Skeletal muscle tissue (tissue), 4 donors: ENCODE results near the gene GLDC. TPM values are rescaled to one million over a fixed set of nuclear protein-coding genes. Genes with fewer than 3 reads are reported as not detected.

ENCODE experiments used
- H3K27ac ChIP-seq: one replicate; pipeline ENCODE4 v1.7.0; 2013; ENCODE audit warnings: mild to moderate bottlenecking, low read depth, low read length, inconsistent platforms
- H3K27me3 ChIP-seq, 3 donors: one replicate each; pipeline ENCODE4 v1.7.0; 2013; ENCODE audit warnings: low read length in 3 of 3; ENCODE audit not compliant: control insufficient read depth in 3 of 3, insufficient read depth in 3 of 3
- H3K36me3 ChIP-seq, 3 donors: one replicate each; pipeline ENCODE4 v1.7.0; 2013; ENCODE audit warnings: low read length in 3 of 3; ENCODE audit not compliant: control insufficient read depth in 3 of 3, insufficient read depth in 3 of 3
- H3K4me1 ChIP-seq, 3 donors: one replicate each; pipeline ENCODE4 v1.7.0; 2013; ENCODE audit warnings: low read length in 3 of 3, mild to moderate bottlenecking in 3 of 3; ENCODE audit not compliant: control insufficient read depth in 3 of 3, insufficient read depth in 3 of 3
- H3K4me3 ChIP-seq, 3 donors: one replicate each; pipeline ENCODE4 v1.7.0; 2013; ENCODE audit warnings: low read length in 3 of 3
- H3K9ac ChIP-seq, 3 donors: one replicate each; pipeline ENCODE4 v1.7.0; 2013; ENCODE audit warnings: low read length in 3 of 3, mild to moderate bottlenecking in 3 of 3, moderate library complexity in 2 of 3, low read depth in 1 of 3
- H3K9me3 ChIP-seq, 3 donors: one replicate each; pipeline ENCODE4 v1.7.0; 2013; ENCODE audit warnings: low read length in 3 of 3; ENCODE audit not compliant: control insufficient read depth in 3 of 3
- total RNA-seq: library from RNA; depleted of rRNA; stranded (reverse); fragments of >200 nt; gene quantifications from one replicate; pipeline ENCODE4 v1.2.3, GENCODE V29; 2014
- donor health status: Osteomylitis.

The GLDC gene
- total RNA-seq, 1 donor from 2014 or later: under 0.01 TPM

DNA sequence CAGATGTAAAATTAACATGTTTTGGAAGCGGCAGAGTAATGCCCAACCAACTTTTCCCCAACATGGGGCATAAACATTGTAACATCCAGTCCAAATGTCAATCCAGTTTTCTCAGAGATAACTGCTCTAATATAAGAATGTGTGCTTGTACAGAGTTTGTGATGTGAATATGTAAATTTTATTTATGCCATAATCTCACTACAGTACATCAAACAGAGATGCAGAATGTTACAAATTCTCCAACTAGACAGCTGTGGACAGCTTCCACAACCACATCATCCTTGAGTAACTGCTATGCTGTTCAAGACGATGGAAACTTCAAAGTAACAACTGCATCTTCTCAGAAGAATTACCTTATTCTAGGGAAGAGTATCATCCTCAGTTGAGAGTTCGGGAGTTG lies 109.9 kb downstream of the GLDC start:
- no peaks in the 10 kb centered on the region for H3K36me3 ChIP-seq
- H3K27me3 ChIP-seq: no peaks in the 10 kb centered on the region
- no peaks in the 10 kb centered on the region for H3K9me3 ChIP-seq
- H3K9ac ChIP-seq: no peak overlapping the region
- H3K4me1 ChIP-seq: no peaks in the 10 kb centered on the region
- H3K27ac ChIP-seq: no peak overlapping the region
- H3K4me3 ChIP-seq: no peak overlapping the region

- no peaks in the 10 kb centered on the region for H3K4me1 ChIP-seq
- no peaks in the 10 kb centered on the region for H3K27me3 ChIP-seq
- H3K4me3 ChIP-seq: no peak overlapping the region
- H3K27ac ChIP-seq: no peak overlapping the region
- H3K9ac ChIP-seq: no peak overlapping the region
- H3K9me3 ChIP-seq: peaks cover 0 to 3% (median 0%) of the 10 kb centered on the region in 3 donors
- peaks cover 0 to 2% (median 0%) of the 10 kb centered on the region in 3 donors for H3K36me3 ChIP-seq
Measured at GRCh38 chr9:6525326-6526045, 120.0 kb downstream of the GLDC start.

GRCh38 chr9:6522263-6522662 lies 123.3 kb downstream of the GLDC start:
- no peak overlapping the region for H3K9ac ChIP-seq
- no peak overlapping the region for H3K4me3 ChIP-seq
- H3K27ac ChIP-seq: no peak overlapping the region
- H3K4me1 ChIP-seq: no peaks in the 10 kb centered on the region
- peaks cover 0 to 2% (median 1%) of the 10 kb centered on the region in 3 donors for H3K36me3 ChIP-seq
- no peaks in the 10 kb centered on the region for H3K27me3 ChIP-seq
- peaks cover 0 to 3% (median 0%) of the 10 kb centered on the region in 3 donors for H3K9me3 ChIP-seq

DNA sequence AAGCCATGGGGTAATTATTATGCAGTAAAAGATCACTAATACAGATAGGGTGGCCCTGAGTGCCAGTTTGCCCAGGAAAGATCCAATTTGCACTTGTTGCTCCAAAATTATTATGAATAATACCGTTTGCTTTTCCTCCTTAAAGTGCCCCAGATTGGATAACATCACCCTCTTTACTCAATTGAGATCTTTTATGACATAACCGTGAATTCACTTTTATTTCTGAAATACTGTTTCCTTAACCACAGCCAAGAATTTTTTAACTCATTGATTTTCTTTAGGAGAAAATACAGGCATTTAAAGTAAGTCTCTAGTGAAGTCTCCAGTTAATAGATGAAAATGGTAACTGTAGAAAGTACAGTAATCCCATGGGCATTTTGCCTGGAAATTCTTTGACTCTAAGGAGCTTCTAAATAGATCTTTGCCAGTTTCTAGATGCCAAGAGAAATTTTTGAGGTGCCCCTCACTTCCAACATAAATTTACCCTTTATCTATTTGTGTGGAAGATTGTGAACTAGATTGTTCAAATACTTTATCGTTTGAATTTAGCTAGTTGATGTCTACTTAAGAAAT lies 133.4 kb downstream of the GLDC start:
- peaks cover 0 to 6% (median 0%) of the 10 kb centered on the region in 3 donors for H3K36me3 ChIP-seq
- H3K4me3 ChIP-seq: no peak overlapping the region
- no peak overlapping the region for H3K9ac ChIP-seq
- no peaks in the 10 kb centered on the region for H3K4me1 ChIP-seq
- H3K9me3 ChIP-seq: no peaks in the 10 kb centered on the region
- H3K27ac ChIP-seq: no peak overlapping the region
- no peaks in the 10 kb centered on the region for H3K27me3 ChIP-seq

DNA sequence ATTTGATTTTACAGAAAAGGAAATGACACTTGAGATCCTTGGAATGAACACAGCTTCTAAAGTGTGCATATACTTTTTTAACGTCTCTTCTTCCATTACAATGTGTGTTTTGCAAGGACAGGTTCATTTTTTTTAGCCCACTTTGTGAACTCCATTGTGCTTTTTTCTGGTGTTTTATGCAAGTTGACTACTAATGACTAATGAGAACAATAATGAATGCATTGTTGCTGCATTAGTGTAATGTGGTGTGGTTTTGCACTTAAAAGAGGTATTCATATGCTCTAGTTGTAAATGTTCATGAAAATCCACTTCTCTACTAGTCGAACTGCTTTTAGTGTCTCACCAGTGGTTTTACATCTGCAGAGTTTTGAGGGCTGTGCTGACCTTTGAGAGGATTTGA lies 139.0 kb downstream of the GLDC start:
- H3K27ac ChIP-seq: no peak overlapping the region
- H3K4me1 ChIP-seq: no peaks in the 10 kb centered on the region
- H3K27me3 ChIP-seq: no peaks in the 10 kb centered on the region
- H3K4me3 ChIP-seq: no peak overlapping the region
- H3K36me3 ChIP-seq: peaks cover 11 to 41% (median 37%) of the 10 kb centered on the region in 3 donors
- H3K9me3 ChIP-seq: no peaks in the 10 kb centered on the region
- H3K9ac ChIP-seq: no peak overlapping the region

DNA sequence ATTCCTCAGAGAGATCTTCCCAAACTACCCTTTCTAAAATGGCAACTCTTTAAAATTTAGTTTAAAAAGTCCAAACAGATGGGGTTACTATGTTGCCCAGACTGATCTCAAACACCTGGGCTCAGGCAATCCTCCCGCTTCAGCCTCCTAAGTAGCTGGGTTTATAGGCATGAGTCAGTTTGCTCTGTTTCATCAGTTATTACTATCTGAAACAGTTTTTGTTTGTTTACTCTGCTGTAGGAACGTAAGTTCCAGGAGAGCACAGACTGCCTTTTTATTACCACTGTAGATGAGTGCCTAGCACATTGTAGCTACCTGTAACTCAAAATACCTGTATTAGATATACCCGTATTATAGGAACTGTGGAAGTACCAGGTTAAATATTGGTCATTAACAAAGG lies 143.1 kb downstream of the GLDC start:
- no peaks in the 10 kb centered on the region for H3K27me3 ChIP-seq
- H3K27ac ChIP-seq: no peak overlapping the region
- peaks cover 22 to 62% (median 58%) of the 10 kb centered on the region in 3 donors for H3K36me3 ChIP-seq

DNA sequence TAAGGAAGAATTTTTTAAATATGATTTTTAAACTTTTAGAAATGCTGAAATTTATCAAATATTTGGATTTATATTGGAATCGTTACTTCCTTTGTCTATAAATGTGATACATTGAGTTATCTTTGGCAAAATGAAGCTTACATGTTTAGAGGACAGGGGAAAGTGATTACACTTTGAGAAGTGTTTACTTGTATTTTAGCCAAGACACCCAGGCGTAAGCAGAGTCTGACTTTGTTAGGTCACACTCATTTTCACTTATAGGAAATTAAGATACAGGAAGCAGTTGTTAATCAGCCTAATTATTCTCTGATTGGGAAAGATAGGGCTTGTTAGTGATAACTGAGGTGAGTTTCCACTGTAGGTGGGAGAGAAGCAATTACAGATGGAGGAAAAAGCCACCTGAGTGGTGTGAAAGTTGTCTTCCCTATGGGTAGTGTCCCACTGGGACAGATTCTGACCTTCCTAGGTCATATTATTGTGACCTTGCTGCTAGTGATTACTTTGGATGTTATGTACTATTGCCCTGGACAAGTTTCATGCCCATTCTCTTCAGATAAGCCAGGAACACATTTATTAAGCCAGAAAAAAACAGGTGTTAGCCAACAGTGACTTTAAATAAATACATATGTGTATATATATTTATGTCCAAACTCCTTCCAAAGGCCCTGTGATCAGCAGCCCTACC lies 143.9 kb downstream of the GLDC start:
- Histone ChIP-seq H3K4me3 (no peak overlapping the region), H3K27me3 (no peaks in the 10 kb centered on the region), H3K9ac (no peak overlapping the region), H3K4me1 (no peaks in the 10 kb centered on the region), H3K36me3 (peaks cover 22 to 65% (median 53%) of the 10 kb centered on the region in 3 donors), H3K27ac (no peak overlapping the region), H3K9me3 (no peaks in the 10 kb centered on the region)

More for the DNA sequence above, 143.1 kb downstream of the GLDC start:
- Histone ChIP-seq H3K4me3 (no peak overlapping the region), H3K9me3 (no peaks in the 10 kb centered on the region), H3K4me1 (no peaks in the 10 kb centered on the region), H3K9ac (no peak overlapping the region)

DNA sequence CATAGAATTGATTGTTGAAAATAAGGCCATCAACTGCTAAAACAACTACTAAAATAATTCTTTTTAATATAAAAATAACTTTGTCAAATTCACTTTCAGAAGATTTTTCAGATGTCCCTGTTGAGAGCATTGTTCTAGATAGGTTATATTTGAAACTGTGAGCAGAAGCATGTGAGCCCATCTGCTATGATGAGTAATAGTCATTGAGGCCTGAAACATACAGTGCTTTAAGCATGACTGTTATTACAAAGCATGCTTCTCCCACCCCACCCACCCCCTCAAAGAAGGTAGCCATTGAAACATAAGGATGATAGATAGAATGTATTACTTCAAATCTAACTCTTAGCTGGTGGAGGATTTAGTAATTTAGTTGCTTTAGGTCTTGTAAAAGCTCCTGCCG lies 146.5 kb downstream of the GLDC start:
- H3K36me3 ChIP-seq: peaks cover 12 to 49% (median 31%) of the 10 kb centered on the region in 3 donors
- no peaks in the 10 kb centered on the region for H3K4me1 ChIP-seq
- no peaks in the 10 kb centered on the region for H3K27me3 ChIP-seq
- no peak overlapping the region for H3K4me3 ChIP-seq
- H3K9me3 ChIP-seq: no peaks in the 10 kb centered on the region
- no peak overlapping the region for H3K27ac ChIP-seq
- no peak overlapping the region for H3K9ac ChIP-seq

DNA sequence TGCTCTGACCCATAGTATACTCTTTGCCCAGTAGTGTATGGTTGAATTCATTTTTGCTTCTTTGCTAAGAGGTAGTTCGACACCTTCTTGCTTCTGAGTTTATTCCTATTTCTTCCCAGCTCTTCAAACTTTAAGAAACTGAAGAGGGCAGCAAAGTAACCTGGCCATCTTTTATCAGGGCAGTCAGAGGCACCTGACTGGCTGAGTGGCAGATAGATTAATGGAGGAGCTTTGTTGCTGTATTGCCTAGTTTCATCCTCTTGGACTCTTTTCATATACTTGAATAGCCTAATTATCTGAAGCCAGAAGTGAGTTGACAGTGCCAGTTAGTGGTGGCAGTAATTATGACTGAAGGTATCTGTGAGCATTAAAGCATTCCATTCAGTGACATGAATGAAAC lies 150.1 kb downstream of the GLDC start:
- Histone ChIP-seq H3K9me3 (no peaks in the 10 kb centered on the region), H3K36me3 (peaks cover 12 to 38% (median 19%) of the 10 kb centered on the region in 3 donors), H3K4me1 (no peaks in the 10 kb centered on the region), H3K27ac (no peak overlapping the region), H3K4me3 (no peak overlapping the region), H3K9ac (no peak overlapping the region), H3K27me3 (no peaks in the 10 kb centered on the region)

GRCh38 chr9:6490863-6491262 lies 154.7 kb downstream of the GLDC start:
- H3K27ac ChIP-seq: no peak overlapping the region
- H3K27me3 ChIP-seq: no peaks in the 10 kb centered on the region
- no peak overlapping the region for H3K9ac ChIP-seq
- no peaks in the 10 kb centered on the region for H3K9me3 ChIP-seq
- no peaks in the 10 kb centered on the region for H3K4me1 ChIP-seq
- H3K36me3 ChIP-seq: peaks cover 0 to 28% (median 3%) of the 10 kb centered on the region in 3 donors
- no peak overlapping the region for H3K4me3 ChIP-seq
